Suprapubic skin (tissue), 4 donors: ENCODE measurements around the gene CPPED1.

Source experiments
- CTCF ChIP-seq, 2 donors: fragments of 200-600 bp in 1 of 2; fragments of 450-650 bp in 1 of 2; sonication (generic) in 1 of 2; IDR thresholded peaks; one replicate each; pipeline ENCODE4 v1.5.1; 2016 to 2019; ENCODE audit warnings: antibody characterized with exemption in 2 of 2, mild to moderate bottlenecking in 1 of 2, moderate library complexity in 1 of 2
- EP300 ChIP-seq: sonication (generic); formaldehyde crosslinking; IDR thresholded peaks from one replicate; pipeline ENCODE4 v1.6.1; 2017; ENCODE audit warnings: antibody characterized with exemption
- POLR2A ChIP-seq, 2 donors: fragments of 450-650 bp; IDR thresholded peaks; one replicate each; pipeline ENCODE4 v1.6.1; 2017; ENCODE audit warnings: antibody characterized with exemption in 2 of 2, mild to moderate bottlenecking in 2 of 2, moderate library complexity in 2 of 2
- POLR2AphosphoS5 ChIP-seq, 3 donors: sonication (generic); formaldehyde crosslinking; IDR thresholded peaks; one replicate each; pipeline ENCODE4 v1.6.1; 2017; ENCODE audit warnings: antibody characterized with exemption in 3 of 3

GRCh38 chr16:12766853-12767252 is 36.8 kb downstream of the CPPED1 start:
- TF ChIP-seq CTCF (IDR thresholded peaks at IDR 0.05) (no peak), POLR2AphosphoS5 (IDR thresholded peaks at IDR 0.05) (no peak), EP300 (no peak), POLR2A (IDR thresholded peaks at IDR 0.05) (no peak)
